HuH-7.5 (cell line): ENCODE results near the gene TMED8.
A peak's percentile ranks its signal among the peaks of the same experiment; 100 is the strongest.
"Not testable (repeated sequence)": the region's sequence is repeated elsewhere in the genome, so short reads cannot be mapped to it uniquely, and the experiment has no call there.

Experiments used
- DNase-seq: peaks from one replicate; pipeline ENCODE4 v3.0.0; 2011; ENCODE audit warnings: low spot score

Gene TMED8, protein sequence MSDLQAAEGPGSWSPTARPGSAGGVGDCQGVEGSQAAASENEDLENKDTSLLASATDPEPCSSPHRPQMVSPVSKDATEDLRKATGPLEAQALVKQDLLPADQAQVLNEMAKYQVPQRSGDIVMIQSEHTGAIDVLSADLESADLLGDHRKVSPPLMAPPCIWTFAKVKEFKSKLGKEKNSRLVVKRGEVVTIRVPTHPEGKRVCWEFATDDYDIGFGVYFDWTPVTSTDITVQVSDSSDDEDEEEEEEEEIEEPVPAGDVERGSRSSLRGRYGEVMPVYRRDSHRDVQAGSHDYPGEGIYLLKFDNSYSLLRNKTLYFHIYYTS

DNA sequence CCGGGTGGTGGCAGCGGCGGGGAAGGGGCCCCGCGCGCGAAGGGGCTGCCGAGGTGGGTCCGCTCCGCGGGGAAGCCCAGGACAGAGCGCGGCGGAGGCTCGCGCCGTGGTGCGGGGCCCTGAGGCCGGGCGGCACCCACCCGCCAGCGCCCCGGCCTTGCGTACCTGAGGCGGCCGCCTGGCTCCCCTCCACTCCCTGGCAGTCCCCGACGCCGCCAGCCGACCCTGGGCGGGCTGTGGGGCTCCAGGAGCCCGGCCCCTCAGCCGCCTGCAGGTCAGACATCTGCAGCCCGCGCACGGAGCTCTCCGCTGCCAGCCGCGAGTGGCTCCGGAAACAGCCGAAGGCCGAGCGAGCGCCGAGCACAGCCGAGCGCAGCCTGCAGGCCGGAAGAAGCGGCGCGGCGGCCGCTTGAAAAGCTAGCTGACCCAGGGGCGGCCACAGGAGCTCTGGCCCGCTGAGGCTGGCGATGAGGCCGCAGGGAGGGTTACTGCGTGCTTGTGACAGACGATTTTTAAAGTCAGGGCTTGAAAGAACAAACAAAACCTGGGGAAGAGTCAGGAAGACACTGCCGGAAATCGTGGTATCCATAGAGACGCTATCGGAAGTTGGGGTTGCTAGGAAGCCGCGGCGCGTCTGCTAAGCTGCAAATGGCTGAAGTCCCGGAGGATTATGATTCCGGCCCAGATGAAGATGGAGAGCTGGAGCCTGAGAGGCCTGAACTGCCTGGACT is at the start of gene TMED8, which contains the start of gene SAMD15:
Gene TMED8, minus strand, starts transcription at position 324 of the 731 bp plus-strand sequence. Its CDS starts 41 bp downstream, at position 283.
Gene SAMD15, plus strand, starts transcription at position 609 of the 731 bp plus-strand sequence. Its CDS starts 40 bp downstream, at position 649.
- peak; percentile 72 for DNase-seq

DNA sequence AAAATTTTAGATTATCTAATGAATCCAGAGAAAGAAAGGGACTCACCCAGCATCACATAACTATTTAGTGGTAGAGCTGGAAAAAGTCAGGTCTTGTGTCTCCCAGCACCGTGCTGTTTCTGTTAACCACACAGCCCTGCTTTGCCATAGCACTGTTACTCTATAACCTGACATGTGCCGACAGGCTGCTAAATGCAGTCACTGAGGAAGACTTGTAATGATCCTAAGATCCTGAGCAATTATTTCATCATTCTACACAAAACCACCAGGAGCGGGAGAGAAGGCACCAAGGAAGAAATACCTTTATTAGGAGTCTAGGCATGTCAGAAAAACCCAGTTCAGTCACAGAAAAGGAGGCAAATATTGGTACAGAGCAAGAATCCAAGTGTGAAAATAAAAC is 49.5 kb upstream of the TMED8 start:
- DNase-seq = no peak

DNA sequence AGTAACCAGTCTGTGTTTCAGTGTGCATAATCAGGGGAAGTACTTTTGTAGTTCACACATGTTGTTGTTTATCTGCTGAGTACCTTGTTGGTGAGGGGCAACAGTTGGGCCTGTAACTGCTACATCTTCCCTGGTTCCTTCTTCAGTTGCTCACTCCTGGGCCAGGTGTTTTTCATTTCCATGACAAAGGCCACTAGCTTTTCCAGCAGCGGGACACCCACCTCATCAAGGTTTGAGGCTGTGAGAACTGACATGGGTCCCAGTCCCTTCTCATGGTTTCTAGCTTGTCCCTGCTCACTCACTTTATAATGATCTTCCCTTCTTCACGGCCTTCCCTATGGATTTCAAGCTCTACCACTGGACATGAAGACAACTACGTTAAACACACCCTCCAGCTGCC is 48.0 kb upstream of the TMED8 start:
- DNase-seq = no peak

DNA sequence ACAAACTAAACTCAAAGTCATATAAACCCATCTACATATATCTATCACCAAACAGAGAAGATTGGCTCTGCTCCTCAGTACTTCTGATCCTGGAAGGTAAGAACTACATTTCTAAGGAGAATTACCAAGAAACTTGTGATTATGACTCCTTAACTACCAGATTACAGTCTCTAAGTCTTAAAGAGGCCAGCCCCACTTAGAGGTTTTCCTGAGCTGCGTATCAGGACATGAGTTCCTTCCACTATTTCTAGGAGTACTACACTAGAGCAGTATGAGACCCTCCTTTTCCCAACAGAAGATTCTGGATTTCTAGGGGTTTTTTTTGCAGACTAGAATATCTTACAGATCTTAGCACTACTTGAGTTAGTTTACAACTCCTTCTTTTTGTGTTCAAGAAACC is 46.5 kb upstream of the TMED8 start, which contains the start of gene NOXRED1:
Gene NOXRED1, minus strand, starts transcription at position 101 of the 400 bp plus-strand sequence. CDS start 634 bp downstream, outside the sequence.
- no peak for DNase-seq

DNA sequence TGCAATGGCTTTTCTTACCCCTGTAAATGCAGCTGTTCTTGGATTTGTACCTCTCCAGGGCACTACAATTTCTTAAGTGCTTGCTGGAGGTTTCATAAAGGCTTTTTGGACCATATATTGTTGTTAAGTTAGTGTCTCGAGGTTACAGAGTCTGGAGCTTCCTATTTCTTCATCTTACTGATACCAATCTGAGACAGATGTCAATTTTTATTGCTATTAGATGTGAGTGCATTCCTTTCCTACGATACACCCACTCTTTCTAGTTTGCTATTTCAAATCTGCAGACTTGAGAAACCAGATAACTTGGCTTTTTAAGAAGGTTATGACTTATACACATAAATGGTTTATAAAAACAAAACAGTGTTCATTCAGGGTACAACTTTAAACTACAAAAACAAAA is 44.3 kb upstream of the TMED8 start:
- no peak for DNase-seq

DNA sequence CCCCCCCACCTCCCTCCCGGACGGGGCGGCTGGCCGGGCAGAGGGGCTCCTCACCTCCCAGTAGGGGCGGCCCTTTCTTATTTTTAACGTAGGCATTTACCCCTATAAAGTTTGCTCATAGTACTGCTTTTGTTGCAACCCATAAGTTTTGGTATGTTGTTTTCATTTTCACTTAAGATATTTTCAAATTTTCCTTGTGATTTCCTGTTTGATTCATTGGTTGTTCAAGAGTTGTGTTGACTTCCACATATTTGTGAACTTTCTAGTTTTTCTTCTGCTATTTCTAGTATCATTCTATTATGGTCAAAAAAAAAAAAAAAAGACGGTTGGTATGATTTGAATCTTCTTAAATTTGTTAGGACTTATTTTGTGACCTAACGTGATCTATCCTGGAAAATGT is 39.9 kb upstream of the TMED8 start:
- DNase-seq = no peak

DNA sequence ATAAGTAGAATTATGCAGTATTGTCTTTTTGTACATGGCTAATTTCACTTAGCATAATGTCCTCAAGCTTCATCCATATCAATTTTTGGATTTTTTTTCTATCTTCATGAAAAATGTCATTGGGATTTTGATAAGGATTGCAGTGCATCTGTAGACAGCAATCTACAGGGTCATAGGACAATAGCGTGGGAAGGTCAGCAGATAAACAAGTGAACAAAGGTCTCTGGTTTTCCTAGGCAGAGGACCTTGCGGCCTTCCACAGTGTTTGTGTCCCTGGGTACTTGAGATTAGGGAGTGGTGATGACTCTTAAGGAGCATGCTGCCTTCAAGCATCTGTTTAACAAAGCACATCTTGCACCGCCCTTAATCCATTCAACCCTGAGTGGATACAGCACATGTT is 39.2 kb upstream of the TMED8 start:
- not testable (repeated sequence) for DNase-seq

DNA sequence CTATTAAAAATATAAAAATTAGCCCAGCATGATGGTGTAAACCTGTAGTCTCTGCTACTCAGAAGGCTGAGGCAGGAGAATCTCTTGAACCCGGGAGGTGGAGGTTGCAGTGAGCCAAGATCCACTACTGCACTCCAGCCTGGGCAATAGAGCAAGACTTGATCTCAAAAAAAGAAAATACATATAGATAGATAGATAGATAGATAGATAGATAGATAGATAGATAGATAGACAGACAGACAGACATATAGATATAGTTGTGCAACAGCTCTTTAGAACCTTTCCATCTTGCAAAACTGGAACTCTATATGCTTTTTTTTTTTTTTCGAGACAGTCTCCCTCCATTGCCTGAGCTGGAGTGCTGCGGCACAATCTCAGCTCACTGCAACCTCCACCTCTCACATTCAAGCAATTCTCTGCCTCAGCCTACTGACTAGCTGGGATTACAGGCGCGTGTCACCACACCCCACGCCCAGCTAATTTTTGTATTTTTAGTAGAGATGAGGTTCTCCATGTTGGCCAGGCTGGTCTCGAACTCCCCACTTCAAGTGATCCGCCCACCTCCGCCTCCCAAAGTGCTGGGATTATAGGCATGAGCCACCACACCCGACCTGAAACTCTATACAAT is 38.6 kb upstream of the TMED8 start:
- DNase-seq = not testable (repeated sequence)

DNA sequence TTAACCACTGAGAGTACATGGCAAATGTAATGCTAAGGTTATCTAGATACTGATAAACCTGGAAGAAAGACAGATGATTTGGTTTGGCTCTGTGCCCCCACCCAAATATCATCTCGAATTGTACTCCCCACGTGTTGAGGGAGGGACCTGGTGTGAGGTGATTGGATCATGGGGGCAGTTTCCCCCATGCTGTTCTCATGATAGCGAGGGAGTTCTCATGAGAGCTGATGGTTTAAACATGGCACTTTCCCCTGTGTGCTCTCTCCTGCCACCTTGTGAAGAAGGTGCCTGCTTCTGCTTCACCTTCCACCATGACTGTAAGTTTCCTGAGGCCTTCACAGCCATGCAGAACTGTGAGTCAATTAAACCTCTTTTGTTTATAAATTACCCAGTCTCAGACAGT is 32.2 kb upstream of the TMED8 start:
- DNase-seq = no peak

DNA sequence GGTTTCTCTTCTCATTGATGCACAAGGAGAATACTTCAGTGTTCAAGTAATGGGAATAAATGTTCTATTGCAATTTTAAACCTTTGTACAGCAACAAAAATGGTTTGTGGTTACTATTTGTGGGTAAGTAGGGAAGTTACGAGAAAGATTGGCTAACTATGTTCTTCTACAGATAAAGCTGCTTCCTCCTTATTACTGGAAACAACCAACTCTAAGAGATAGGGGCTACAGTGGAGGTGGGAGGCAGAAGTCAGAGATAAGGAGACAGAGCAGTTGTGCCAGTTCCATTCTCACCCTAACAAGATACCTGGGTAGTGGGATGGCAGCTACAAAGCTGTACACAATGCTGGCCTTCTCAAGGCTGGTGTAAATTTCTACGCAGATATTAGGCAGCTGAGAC is 30.3 kb upstream of the TMED8 start:
- no peak for DNase-seq

DNA sequence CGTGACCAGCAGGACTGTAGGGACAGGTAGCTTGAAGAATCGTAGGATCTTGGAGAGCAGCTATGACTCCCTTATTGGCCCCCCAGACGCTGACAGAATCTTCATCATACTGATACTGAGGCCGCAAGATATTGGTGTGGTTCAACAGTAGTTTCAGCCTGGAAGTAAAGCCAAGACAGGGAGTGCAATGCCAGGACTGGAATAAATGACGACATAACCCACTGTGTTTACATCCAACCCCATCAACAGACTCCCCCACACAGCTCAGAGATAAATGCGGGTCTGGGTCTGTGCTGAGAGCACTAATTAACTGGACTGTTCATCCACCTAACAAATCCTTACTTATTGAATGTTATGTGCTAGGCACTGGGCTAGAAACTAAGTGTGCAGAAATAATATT is 29.8 kb upstream of the TMED8 start:
- DNase-seq = no peak

DNA sequence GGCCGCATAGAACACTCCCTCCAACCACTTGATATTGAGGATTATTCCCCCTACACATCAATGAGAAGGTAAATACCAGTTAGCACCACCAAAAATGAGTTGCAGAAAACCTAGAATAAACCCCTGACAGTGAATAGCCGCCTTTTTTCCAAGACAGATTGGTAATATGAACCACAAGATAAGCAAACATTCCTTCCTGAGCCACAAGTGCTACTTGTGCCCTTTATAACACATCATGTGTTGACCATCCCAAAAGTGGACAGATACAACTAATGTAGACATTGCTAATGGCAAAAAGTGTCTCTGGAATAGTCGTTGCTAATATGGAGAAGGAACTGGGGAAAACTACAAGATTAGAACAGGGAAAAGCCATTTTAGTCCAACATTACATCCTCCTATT is 29.2 kb upstream of the TMED8 start:
- no peak for DNase-seq

DNA sequence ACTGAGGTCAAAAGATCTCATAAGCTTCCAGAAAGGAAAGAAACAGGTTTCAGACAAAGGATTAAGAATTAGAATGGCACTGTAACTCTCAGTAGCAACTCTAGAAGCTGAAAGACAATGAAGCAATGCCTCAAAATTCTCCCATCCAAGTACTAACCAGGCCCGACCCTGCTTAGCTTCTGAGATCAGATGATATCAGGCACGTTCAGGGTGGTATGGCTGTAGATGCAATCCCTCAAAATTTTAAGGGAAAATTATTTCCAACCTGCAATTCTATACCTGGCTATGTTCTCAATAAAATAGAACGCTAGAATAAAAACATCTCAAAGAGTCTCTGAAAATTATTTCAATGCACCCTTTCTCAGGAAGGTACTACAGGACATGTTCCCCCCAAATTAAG is 26.9 kb upstream of the TMED8 start:
- no peak for DNase-seq

DNA sequence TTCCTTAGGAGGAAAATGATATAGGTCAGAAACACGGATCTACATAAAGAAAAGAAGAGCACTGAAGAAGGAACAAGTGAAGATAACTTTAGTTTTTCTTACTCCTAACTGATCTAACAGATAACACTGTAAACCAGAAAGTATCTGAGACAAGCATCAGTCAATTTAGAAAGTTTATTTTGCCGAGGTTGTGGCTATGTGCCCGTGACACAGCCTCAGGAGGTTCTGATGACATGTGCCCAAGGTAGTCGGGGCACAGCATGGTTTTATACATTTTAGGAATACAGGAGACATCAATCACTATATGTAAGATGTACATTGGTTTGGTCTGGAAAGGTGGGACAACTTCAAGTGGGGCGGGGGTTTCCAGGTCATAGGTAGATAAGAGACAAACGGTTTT is 23.3 kb upstream of the TMED8 start:
- DNase-seq = no peak

DNA sequence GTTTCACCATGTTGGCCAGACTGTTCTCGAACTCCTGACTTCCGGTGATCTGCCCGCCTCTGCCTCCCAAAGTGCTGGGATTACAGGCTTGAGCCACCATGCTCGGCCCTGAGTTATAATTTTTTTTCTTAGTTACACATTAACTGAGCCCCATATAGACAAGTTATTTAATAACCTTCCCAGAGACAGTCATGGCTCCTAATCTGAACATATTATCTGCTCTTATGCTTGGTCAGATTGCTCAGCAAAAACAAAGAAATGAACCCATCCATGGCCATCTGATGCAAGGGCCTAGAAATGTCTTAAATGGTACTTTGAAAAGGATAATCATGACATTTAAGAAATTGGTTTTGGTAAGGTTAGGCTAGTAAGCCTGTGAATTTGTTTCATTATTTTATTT is 13.3 kb upstream of the TMED8 start:
- DNase-seq = no peak

DNA sequence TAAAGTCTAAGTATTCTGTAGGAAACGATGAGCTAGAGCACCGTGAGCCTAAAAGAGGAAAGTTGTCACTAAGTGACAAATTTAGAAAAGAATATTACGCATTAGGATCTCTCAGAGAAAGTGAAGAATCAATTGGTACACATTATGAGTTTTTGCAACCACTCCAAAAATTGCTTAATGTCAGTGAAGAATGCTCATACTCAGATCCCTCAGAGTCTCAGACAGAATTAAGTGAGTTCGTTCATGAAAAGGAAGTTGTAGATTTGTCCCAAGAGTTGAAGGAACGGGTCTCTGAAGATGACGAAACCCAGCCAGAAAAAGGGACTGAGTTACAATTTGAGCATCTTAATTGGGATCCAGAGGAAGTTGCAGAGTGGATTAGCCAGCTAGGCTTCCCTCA is 1.8 kb upstream of the TMED8 start:
- no peak for DNase-seq

DNA sequence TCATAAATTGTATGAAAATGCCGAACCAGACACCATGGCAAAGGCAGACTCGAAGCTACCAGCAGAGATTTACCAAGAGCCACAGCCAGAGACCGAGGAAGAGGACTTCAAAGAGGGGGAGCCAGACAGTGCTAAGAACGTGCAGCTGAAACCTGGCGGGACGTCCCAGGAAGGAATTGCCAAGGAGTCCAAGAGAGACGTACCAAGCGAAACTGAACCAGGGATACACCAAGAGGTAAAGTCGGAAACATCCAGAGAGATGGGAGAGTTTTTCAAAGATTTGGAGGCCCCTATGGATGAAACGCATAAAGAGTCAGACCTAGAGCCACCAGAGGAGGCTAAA is 579 bp upstream of the TMED8 start:
- no peak for DNase-seq

DNA sequence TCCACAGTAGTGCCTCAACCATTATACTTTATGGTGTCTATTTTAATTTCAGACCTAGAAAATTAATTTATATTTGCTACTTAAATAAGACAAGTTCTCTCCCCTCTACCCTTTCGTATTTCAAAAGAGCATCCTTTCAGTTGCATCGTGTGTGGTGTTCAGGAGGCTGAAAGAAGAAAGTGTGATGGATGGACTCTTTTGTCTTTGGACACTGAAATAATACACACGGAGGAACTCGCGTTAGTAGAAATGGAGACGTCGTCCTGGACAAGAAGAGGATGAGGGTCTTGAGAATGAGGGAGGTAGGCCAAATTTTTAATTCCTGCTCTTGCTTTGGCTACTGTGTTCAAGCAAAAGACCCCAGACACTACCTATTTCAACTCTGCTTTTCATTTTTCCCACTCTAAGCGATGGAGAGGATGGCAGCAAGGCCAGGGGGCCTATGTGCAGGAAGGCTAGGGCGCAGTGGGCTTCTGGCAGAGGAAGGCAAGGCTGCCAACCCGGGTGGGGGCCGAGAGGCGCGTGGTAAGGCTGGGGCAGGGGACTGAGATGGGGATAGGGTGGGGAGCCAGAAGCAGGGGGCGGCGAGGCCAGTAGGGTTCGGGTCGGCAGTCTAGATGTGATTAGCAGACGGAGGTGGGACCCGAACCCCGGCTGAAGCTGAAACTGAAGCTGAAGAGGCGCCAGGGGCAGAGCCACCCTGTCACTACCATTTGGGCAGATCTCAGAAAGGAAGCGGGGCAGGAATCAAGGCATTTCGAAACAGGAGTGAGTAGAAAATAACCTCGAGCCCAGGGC is 722 bp downstream of the TMED8 start:
- DNase-seq = peak; percentile 20

DNA sequence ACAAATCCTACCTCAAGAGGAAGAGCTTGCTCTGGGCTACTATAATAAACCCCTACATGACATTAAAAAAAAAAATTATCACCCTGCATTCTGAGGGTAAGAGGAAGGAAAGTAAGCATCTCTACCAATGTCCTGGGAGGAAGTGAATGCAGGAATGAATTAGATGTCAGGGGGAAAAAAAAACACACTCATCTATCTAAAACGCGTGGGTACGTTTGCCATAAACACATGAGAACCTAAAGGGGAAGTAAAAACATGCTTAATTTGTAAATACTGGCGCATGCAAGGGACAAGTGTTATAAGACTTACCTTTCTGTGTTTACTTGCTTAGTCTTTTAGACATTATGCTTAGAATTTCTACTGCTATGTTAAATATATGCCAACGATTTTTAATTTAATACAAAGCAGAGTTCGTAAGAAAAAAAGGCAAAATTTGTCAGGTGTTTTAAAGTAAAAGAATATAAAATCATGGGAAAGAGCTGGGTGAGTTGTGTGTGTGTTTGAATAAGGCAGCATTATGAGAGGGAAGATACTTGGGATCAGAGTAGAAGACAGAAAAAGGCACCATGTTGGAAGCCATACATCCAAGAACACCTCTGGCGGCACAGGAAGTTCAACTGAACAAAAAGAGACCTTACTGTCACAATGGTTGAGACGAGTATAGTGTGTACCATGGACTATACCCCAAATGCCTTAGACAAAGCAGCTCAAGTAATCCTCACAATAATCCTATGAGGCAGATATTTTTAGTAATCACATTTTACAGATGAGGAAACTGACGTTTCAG is 1.5 kb downstream of the TMED8 start:
- DNase-seq = no peak

DNA sequence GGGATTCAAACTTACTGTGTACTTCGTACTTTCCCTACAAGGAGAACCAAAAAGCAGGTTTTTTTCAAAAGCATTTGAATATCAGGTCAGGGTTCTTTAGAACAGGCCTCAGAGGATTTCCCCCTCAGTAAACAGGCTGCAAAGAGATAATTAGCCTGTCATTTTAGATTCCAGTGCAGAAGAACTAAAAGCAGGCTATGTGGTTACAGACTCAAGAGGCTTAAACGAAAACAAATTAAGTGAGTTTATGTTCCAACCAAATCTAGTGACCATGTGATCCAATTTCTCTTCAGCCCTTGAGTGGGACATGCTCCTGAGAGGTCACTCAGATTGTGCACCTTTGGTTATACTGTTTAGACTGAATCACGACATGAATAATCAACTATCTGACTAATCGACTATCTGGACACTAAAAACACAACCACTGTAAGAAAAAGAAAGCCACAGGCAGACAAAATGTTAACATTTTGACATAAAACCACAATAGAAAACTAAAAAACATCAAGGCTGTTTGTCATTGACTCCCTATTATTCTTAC is 4.5 kb downstream of the TMED8 start:
- DNase-seq = no peak

DNA sequence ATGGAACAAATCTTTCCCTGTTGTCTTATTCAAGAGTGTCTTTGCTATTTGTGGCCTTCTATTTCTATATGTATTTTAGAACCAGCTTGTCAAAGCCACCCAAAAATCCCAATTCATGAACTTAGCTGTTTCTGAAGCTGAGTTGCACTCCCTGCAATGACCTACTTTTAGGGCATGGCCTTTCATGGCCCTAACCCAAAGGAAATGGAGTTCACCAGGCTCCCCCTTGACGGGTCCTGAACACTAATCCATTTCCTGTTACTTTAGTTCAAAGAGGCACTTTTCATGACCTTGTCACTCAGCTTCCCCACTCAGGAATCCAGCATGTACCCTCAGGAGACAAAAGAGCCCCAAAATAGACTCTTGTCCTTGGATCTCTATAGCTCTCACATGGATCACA is 7.6 kb downstream of the TMED8 start:
- DNase-seq = no peak
